ENCODE data around the gene HUNK.

DNA sequence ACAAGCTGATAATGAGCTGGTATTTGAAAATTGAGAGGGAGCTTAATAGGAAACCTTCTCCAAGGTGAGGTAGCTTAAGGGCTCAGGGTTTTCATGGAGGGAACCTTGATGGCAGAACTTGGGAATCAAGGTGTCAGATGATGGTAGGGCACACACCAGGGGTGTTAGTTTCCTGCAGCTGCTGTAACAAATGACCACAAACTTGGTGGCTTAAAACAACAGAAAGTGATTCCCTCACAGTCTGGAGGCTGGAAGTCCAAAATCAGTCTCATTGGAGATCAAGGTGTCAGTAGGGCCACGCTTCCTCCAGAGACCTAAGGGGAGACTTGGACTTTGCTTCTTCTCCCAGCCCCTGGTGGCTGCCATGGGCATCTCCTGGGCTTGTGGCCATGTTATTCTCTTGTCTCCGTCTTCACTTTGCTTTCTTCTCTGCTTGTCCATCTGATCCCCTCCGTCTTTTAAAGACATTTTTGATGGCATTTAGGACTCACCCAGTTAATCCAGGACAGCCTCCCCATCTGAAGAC is 45.5 kb downstream of the HUNK start:
- TF ChIP-seq GATA3 (IDR thresholded peaks at IDR 0.05; ENCODE audit: low read depth, low read length), result no peak
- no peak for TF ChIP-seq GATA2 (IDR thresholded peaks at IDR 0.05; ENCODE audit: low read depth, low read length)

Data from SH-SY5Y (cell line).